Thymus (tissue), 11 donors: ENCODE data around the gene EXOC6B. TPM values are rescaled to one million over a fixed set of nuclear protein-coding genes. Genes with fewer than 3 reads are reported as not detected.
"Not testable (repeated sequence)": the region's sequence is repeated elsewhere in the genome, so short reads cannot be mapped to it uniquely, and the experiment has no call there.

Source experiments
- DNase-seq, 9 donors: peaks; one replicate each; pipeline ENCODE4 v3.0.0-alpha.2; 2013; ENCODE audit warnings: low spot score in 9 of 9, low read depth in 6 of 9, missing footprints in 1 of 9
- H3K27ac ChIP-seq, 2 donors: one replicate each; pipeline ENCODE4 v1.5.1; 2013; ENCODE audit warnings: control low read depth in 1 of 2, low read depth in 1 of 2, low read length in 1 of 2, mild to moderate bottlenecking in 1 of 2, moderate library complexity in 1 of 2
- H3K27me3 ChIP-seq, 2 donors: one replicate each; pipeline ENCODE4 v1.5.1; 2013; ENCODE audit warnings: low read length in 1 of 2; ENCODE audit not compliant: control insufficient read depth in 2 of 2, insufficient read depth in 1 of 2
- H3K36me3 ChIP-seq, 2 donors: one replicate each; pipeline ENCODE4 v1.5.1; 2013; ENCODE audit warnings: low read length in 1 of 2, mild to moderate bottlenecking in 1 of 2, moderate library complexity in 1 of 2; ENCODE audit not compliant: control insufficient read depth in 2 of 2, insufficient read depth in 2 of 2
- H3K4me1 ChIP-seq, 2 donors: one replicate each; pipeline ENCODE4 v1.5.1; 2013; ENCODE audit warnings: low read length in 2 of 2; ENCODE audit not compliant: control insufficient read depth in 2 of 2, insufficient read depth in 2 of 2
- H3K4me3 ChIP-seq, 2 donors: one replicate each; pipeline ENCODE4 v1.5.1; 2013; ENCODE audit warnings: low read length in 2 of 2, control low read depth in 1 of 2, mild to moderate bottlenecking in 1 of 2
- H3K9me3 ChIP-seq, 2 donors: one replicate each; pipeline ENCODE4 v1.5.1; 2013; ENCODE audit warnings: low read length in 1 of 2, mild to moderate bottlenecking in 1 of 2; ENCODE audit not compliant: control insufficient read depth in 2 of 2, insufficient read depth in 1 of 2
- WGBS: extraction: QIAGEN DNeasy Blood & Tissue Kit; methylation state at CpG from one replicate; pipeline ENCODE4 v1.1.7; 2013; 5-methylcytosine and 5-hydroxymethylcytosine counted together
- polyA plus RNA-seq: library from polyadenylated mRNA; stranded (reverse); fragments of 200-250 nt; gene quantifications from one replicate; pipeline ENCODE4 v1.2.3, GENCODE V29; 2013
- total RNA-seq: library from RNA; stranded (reverse); fragments of 120-200 nt; gene quantifications from one replicate; pipeline ENCODE4 v1.2.4, GENCODE V29; 2013
- donor health status: healthy.

EXOC6B gene
- total and polyA plus RNA-seq, 2 donors: 5.0 to 6.2 TPM

- H3K27ac ChIP-seq: no peak overlapping the region
- WGBS: 96% methylated on average over 3 of the region's 3 CpGs
- no peaks in the 10 kb centered on the region for H3K4me1 ChIP-seq
- DNase-seq: no peak
- H3K9me3 ChIP-seq: no peaks in the 10 kb centered on the region
- no peaks in the 10 kb centered on the region for H3K27me3 ChIP-seq
- H3K4me3 ChIP-seq: no peak overlapping the region
- H3K36me3 ChIP-seq: no peaks in the 10 kb centered on the region
Measured at GRCh38 chr2:72605836-72606442, 219.9 kb downstream of the EXOC6B start.

DNA sequence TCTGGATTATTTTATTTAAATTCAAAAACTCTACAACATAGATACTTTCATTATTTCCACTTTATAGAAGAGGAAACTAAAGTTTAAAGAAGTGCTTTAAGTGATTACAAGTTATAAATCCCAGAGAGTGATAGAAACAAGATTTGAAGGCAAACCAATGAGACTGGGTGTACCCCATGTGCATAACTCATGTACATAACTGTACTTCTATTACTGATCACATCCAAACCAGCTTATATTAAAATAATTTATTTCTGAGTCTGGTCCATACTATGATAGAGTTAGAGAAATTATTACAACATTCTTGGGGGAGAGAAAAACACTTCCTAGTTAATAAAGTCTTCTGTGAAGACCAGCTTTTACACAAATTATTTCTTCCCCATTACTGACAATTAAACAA, 221.4 kb downstream of the EXOC6B start:
- no peak for DNase-seq
- Histone ChIP-seq H3K27ac (no peak overlapping the region), H3K4me3 (no peak overlapping the region), H3K4me1 (no peaks in the 10 kb centered on the region), H3K9me3 (no peaks in the 10 kb centered on the region), H3K27me3 (no peaks in the 10 kb centered on the region), H3K36me3 (no peaks in the 10 kb centered on the region)

- Histone ChIP-seq H3K4me1 (no peaks in the 10 kb centered on the region), H3K36me3 (no peaks in the 10 kb centered on the region), H3K27ac (no peak overlapping the region), H3K4me3 (no peak overlapping the region), H3K27me3 (no peaks in the 10 kb centered on the region), H3K9me3 (no peaks in the 10 kb centered on the region)
- DNase-seq: no peak
- 70% methylated on average over 2 of the region's 2 CpGs for WGBS
Measured at GRCh38 chr2:72603481-72603880, 222.4 kb downstream of the EXOC6B start.

DNA sequence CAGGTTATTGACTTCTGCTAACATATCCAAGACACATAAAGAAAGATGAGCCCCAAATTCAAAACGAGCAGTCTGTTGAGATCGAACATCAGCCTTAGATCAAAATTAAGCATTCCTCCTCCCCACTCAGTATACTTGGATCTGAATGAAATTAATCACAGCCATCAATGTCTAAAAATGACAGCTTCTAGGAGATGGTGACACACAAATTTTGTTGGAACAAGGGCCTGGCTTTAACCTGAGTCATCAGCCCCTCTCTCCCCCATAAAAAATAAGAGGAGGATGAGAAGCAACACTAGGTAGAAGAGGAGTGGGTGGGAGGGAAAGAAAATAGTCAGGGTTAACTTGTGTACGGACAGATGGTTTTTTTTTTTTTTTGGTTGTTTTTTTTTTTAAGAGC, 223.1 kb downstream of the EXOC6B start:
- H3K27ac ChIP-seq: no peak overlapping the region
- H3K36me3 ChIP-seq: no peaks in the 10 kb centered on the region
- H3K4me3 ChIP-seq: no peak overlapping the region
- no peaks in the 10 kb centered on the region for H3K4me1 ChIP-seq
- no peak for DNase-seq
- H3K27me3 ChIP-seq: no peaks in the 10 kb centered on the region
- no peaks in the 10 kb centered on the region for H3K9me3 ChIP-seq
- 89% methylated on average over 3 of the region's 3 CpGs for WGBS

DNA sequence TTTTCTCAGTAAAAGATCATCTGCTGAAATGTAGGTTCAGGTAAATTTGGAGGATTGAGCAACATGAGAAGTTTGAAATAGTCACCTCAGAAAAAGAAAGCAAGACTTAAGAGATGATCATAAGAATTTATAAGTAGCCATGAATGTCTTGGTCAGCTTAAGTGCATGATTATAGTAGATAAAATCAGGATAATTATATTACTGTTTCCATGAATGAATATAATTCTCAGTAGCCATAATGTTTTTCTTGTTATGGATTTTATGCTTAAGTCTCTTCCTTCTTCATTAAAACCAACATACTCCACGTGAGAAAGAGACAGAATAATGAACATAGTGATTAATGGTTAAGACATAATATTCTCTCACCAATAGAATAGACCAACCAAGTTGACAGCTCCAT, 223.7 kb downstream of the EXOC6B start:
- H3K27ac ChIP-seq: no peak overlapping the region
- H3K4me3 ChIP-seq: no peak overlapping the region
- H3K36me3 ChIP-seq: no peaks in the 10 kb centered on the region
- H3K27me3 ChIP-seq: no peaks in the 10 kb centered on the region
- DNase-seq: no peak
- no peaks in the 10 kb centered on the region for H3K9me3 ChIP-seq
- WGBS: 94% methylated on average over 1 of the region's 1 CpG
- H3K4me1 ChIP-seq: no peaks in the 10 kb centered on the region

DNA sequence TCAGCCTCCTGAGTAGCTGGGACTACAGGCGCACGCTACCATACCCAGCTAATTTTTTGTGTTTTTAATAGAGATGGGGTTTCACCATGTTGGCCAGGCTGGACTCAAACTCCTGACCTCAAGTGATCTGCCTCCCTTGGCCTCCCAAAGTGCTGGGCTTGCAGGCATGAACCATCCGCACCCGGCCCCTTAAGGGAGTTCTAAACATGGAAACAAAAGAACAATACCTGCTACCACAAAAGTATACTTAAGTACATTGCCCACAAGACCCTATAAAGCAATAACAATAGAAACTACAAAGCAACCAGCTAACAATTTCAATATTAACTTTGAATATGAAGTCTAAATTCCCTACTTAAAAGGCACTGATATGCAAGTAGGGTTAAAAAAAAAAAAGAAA, 242.0 kb downstream of the EXOC6B start:
- not testable (repeated sequence) for H3K4me3 ChIP-seq

GRCh38 chr2:72583376-72583775, 242.5 kb downstream of the EXOC6B start:
- WGBS: 90% methylated on average over 1 of the region's 1 CpG
- H3K36me3 ChIP-seq: no peaks in the 10 kb centered on the region
- no peaks in the 10 kb centered on the region for H3K4me1 ChIP-seq
- H3K4me3 ChIP-seq: no peak overlapping the region
- H3K27me3 ChIP-seq: no peaks in the 10 kb centered on the region
- no peaks in the 10 kb centered on the region for H3K9me3 ChIP-seq
- DNase-seq: no peak
- no peak overlapping the region for H3K27ac ChIP-seq

More for the DNA sequence above, 242.0 kb downstream of the EXOC6B start:
- over 99% methylated on average over 4 of the region's 4 CpGs for WGBS
- not testable (repeated sequence) for H3K27me3 ChIP-seq, H3K4me1 ChIP-seq, DNase-seq, H3K9me3 ChIP-seq, H3K27ac ChIP-seq, H3K36me3 ChIP-seq

GRCh38 chr2:72581560-72582181, 244.2 kb downstream of the EXOC6B start:
- no peak overlapping the region for H3K4me3 ChIP-seq
- no peaks in the 10 kb centered on the region for H3K4me1 ChIP-seq
- no peak overlapping the region for H3K27ac ChIP-seq
- no peak for DNase-seq
- WGBS: 91% methylated on average over 5 of the region's 5 CpGs
- H3K9me3 ChIP-seq: no peaks in the 10 kb centered on the region
- no peaks in the 10 kb centered on the region for H3K27me3 ChIP-seq
- H3K36me3 ChIP-seq: no peaks in the 10 kb centered on the region

GRCh38 chr2:72579591-72580180, 246.1 kb downstream of the EXOC6B start:
- DNase-seq: peak in 5 of 9 donors; percentile 1 to 38 (median 5)
- Histone ChIP-seq H3K27ac (no peak overlapping the region), H3K4me3 (no peak overlapping the region), H3K4me1 (no peaks in the 10 kb centered on the region), H3K27me3 (no peaks in the 10 kb centered on the region), H3K36me3 (no peaks in the 10 kb centered on the region), H3K9me3 (no peaks in the 10 kb centered on the region)
- 67% methylated on average over 1 of the region's 1 CpG for WGBS
